ENCODE data around the gene PSME1.

DNA sequence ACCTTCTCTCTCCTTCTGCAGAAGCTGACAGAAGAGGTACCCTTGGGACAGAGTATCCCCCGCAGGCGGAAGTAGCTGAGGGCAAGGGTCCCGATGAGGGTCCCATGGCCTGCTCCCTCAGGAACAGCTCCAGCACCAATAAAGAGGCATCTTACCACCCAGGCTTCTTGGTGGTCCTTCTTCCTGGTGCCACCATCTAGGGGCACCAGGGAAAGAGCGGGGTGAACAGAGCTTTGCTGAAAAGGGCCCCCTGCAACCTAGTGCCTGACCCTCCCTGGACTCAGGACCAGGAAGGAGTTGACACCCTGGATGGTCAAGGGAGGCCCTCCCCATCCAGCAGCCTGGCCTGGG, 24.5 kb downstream of the PSME1 start:
- TF ChIP-seq, protein P1, sequence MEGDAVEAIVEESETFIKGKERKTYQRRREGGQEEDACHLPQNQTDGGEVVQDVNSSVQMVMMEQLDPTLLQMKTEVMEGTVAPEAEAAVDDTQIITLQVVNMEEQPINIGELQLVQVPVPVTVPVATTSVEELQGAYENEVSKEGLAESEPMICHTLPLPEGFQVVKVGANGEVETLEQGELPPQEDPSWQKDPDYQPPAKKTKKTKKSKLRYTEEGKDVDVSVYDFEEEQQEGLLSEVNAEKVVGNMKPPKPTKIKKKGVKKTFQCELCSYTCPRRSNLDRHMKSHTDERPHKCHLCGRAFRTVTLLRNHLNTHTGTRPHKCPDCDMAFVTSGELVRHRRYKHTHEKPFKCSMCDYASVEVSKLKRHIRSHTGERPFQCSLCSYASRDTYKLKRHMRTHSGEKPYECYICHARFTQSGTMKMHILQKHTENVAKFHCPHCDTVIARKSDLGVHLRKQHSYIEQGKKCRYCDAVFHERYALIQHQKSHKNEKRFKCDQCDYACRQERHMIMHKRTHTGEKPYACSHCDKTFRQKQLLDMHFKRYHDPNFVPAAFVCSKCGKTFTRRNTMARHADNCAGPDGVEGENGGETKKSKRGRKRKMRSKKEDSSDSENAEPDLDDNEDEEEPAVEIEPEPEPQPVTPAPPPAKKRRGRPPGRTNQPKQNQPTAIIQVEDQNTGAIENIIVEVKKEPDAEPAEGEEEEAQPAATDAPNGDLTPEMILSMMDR (IDR thresholded peaks at IDR 0.05): no peak
- no peak for TF ChIP-seq ZFX (IDR thresholded peaks at IDR 0.05; ENCODE audit: borderline replicate concordance)
